ENCODE results near the gene APOC3.

DNA sequence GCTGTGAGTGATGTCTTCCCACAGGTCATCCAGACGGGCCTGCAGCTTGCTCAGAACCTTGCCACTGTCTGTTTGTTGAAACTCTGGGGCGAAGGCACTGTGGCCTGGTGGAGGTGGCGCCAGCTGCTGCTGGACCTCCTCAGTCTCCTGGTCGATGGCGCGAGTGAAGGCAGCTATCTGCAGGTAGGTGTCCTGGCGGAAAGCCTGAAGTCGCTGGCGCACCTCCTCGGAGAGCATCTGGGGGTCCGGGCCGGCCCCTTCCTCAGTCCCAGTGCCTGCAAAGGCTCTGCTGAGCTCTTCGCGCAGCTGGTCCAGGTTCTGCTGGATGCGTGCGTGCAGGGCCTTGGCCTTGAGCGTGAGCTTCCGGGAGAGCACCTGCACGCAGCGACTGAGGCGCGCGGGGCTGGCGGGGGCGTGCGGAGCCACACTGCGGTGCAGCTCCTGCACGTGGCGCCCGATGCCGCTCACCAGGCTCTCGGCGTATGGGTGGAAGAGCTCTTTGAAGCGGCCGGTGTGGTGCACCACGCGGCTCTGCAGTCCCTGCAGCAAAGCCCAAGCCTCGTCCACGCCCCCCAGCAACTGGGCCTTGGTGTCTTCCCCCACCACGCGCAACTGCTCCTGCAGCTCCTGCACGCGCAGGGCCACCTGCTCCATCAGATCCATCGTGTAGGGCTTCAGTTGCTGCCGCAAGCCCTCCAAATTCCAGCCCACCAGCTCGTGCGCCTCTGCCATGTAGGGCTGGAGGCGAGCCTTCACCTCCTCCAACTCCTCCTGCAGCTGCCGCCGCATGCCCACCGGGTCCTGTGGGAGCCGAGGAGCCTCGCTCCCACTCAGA is 39.3 kb upstream of the APOC3 start:
- TF ChIP-seq POLR2A (IDR thresholded peaks at IDR 0.05), result no peak
- TF ChIP-seq, protein P1, sequence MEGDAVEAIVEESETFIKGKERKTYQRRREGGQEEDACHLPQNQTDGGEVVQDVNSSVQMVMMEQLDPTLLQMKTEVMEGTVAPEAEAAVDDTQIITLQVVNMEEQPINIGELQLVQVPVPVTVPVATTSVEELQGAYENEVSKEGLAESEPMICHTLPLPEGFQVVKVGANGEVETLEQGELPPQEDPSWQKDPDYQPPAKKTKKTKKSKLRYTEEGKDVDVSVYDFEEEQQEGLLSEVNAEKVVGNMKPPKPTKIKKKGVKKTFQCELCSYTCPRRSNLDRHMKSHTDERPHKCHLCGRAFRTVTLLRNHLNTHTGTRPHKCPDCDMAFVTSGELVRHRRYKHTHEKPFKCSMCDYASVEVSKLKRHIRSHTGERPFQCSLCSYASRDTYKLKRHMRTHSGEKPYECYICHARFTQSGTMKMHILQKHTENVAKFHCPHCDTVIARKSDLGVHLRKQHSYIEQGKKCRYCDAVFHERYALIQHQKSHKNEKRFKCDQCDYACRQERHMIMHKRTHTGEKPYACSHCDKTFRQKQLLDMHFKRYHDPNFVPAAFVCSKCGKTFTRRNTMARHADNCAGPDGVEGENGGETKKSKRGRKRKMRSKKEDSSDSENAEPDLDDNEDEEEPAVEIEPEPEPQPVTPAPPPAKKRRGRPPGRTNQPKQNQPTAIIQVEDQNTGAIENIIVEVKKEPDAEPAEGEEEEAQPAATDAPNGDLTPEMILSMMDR (IDR thresholded peaks at IDR 0.05), result no peak
